NT2/D1 (cell line): ENCODE data around the gene FMNL2.

ENCODE experiments used
- DNase-seq: peaks from one replicate; pipeline ENCODE4 v3.0.0-alpha.2; 2011; ENCODE audit warnings: low read depth, low spot score
- H3K27me3 ChIP-seq: 2 replicates; pipeline ENCODE4 v1.6.0; 2011; ENCODE audit warnings: mild to moderate bottlenecking; ENCODE audit not compliant: insufficient read length, insufficient read depth
- H3K36me3 ChIP-seq: 2 replicates; pipeline ENCODE4 v1.6.1; 2011; ENCODE audit warnings: mild to moderate bottlenecking, low read length, mixed read lengths; ENCODE audit not compliant: insufficient read depth, insufficient read length
- H3K4me1 ChIP-seq: 2 replicates; pipeline ENCODE4 v1.5.1; 2011; ENCODE audit not compliant: insufficient read depth, insufficient read length
- H3K4me3 ChIP-seq: 2 replicates; pipeline ENCODE4 v1.5.1; 2011; ENCODE audit warnings: low read depth; ENCODE audit not compliant: insufficient read length
- H3K9ac ChIP-seq: 2 replicates; pipeline ENCODE4 v1.6.0; 2011; ENCODE audit warnings: low read depth; ENCODE audit not compliant: insufficient read length
- H3K9me3 ChIP-seq: 2 replicates; pipeline ENCODE4 v1.5.1; 2011; ENCODE audit warnings: mild to moderate bottlenecking, low read length; ENCODE audit not compliant: insufficient read depth
- SUZ12 ChIP-seq: IDR thresholded peaks from 2 replicates; pipeline ENCODE4 v1.6.1; 2011; ENCODE audit not compliant: insufficient read length, insufficient read depth; ENCODE audit errors: extremely low read depth
- YY1 ChIP-seq: IDR thresholded peaks from 2 replicates; pipeline ENCODE4 v1.6.1; 2011; ENCODE audit not compliant: insufficient read length, insufficient read depth
- ZNF274 ChIP-seq: IDR thresholded peaks from 2 replicates; pipeline ENCODE4 v1.6.1; 2011; ENCODE audit warnings: mild to moderate bottlenecking, low read depth, low read length

Gene FMNL2

DNA sequence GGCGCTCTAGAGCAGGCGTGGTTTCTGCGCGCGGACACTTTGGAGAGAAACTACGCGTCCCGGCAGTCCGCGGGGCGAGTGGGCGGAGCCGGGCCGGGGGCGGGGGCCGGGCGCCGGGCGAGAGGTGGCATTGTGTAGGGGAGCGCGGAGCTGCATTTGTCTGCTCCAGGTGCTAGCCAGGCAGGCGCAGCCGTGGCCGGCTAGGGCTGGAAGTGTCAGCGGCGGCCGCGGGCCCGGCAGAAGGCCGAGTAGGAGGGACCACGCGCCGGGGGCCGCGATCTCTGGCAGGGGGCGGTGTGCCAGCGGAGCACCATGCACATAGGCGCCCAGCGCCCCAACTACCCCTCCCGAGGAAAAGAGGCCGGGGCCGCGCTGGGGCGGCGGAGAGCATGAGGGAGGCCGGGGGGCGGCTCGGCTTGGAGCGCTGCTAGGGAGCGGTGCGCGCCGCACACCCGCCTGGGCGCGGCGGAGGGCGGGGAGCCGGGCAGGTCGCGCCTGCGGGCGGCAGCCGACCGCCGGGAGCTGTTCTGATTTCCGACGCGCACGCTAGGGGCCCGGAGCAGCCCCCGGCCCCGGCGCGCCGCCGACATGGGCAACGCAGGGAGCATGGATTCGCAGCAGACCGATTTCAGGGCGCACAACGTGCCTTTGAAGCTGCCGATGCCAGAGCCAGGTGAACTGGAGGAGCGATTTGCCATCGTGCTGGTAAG lies at the start of gene FMNL2:
Gene FMNL2 (plus strand): TSS at position 159 of the 710 bp plus-strand sequence.
- TF ChIP-seq ZNF274 (no peak), SUZ12 (no peak), YY1 (no peak)
- peak within 1 kb of the TSS; percentile 84 for H3K4me3 ChIP-seq
- no peaks in the 10 kb centered on the region for H3K4me1 ChIP-seq
- H3K27me3 ChIP-seq, result peaks cover 11% of the 10 kb centered on the region
- no peaks in the 10 kb centered on the region for H3K9me3 ChIP-seq
- peak; percentile 72 for DNase-seq
- no peaks in the 10 kb centered on the region for H3K36me3 ChIP-seq
- H3K9ac ChIP-seq, result peak within 1 kb of the TSS; percentile 93

DNA sequence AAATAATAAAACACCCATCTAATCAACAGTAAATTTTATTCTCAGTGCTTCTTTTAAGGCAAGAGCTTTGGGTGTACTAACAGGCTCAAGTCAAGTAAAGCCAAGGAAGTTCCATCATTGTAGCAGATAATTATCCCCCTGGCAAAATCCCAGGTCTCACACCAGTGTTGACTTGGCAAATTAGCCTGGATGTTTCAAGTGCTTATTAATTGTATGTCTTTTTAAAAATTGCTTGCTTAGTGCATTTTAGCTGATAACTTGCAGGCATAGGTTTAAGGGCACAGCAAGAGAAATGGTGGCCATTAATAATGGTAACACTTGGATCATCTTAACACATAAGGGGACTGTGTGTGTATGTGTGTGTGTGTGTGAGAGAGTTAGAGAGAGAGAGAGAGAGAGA lies 42.0 kb upstream of the FMNL2 start:
- no peak for TF ChIP-seq ZNF274
- no peak for TF ChIP-seq YY1
- no peak for TF ChIP-seq SUZ12
- Histone ChIP-seq H3K4me1 (no peaks in the 10 kb centered on the region), H3K4me3 (no peak overlapping the region), H3K36me3 (no peaks in the 10 kb centered on the region), H3K9me3 (no peaks in the 10 kb centered on the region), H3K27me3 (no peaks in the 10 kb centered on the region), H3K9ac (no peak overlapping the region)
- DNase-seq, result no peak

DNA sequence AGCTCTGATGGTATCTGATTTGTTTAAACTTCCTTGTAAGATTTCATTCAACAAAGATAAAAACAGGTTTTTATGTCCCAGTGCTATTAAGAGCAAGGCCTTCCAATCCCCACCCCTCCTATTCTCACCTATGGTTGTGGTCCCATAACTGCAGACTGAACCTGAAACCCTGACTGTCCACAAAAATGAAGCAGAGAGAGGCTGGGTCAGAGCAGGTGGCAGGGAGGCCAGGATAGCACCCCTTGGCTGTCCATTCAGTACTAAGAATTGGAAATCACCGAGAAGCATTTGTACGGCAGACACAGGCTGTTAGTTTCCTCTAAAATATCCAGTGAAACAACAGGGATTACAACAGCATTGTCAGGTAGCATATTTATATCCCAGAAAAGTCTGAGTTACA lies 37.3 kb upstream of the FMNL2 start:
- Histone ChIP-seq H3K9ac (no peak overlapping the region), H3K4me1 (no peaks in the 10 kb centered on the region), H3K4me3 (no peak overlapping the region), H3K36me3 (no peaks in the 10 kb centered on the region), H3K27me3 (no peaks in the 10 kb centered on the region), H3K9me3 (no peaks in the 10 kb centered on the region)
- TF ChIP-seq SUZ12 (no peak), YY1 (no peak), ZNF274 (no peak)
- DNase-seq, result no peak

DNA sequence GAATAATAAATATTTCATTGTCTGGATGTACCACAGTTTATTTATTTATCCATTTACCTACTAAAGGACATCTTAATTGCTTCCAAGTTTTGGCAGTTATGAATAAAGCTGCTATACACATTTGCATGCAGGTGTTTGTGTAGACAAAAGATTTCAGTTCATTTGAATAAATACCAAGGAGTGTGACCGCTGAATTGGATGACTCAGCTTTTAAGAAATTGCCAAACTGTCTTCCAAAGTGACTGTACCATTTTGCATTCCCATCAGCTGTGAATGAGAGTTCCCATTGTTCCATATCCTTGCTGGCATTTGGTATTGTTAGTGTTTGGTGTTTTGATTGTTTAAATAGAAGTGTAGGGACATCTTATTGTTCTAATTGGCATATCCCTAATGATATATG lies 36.2 kb upstream of the FMNL2 start:
- no peak overlapping the region for H3K4me3 ChIP-seq
- TF ChIP-seq SUZ12, result no peak
- no peak for TF ChIP-seq ZNF274
- no peak for TF ChIP-seq YY1
- no peak for DNase-seq
- no peak overlapping the region for H3K9ac ChIP-seq
- no peaks in the 10 kb centered on the region for H3K27me3 ChIP-seq
- H3K4me1 ChIP-seq, result no peaks in the 10 kb centered on the region
- no peaks in the 10 kb centered on the region for H3K36me3 ChIP-seq
- no peaks in the 10 kb centered on the region for H3K9me3 ChIP-seq

DNA sequence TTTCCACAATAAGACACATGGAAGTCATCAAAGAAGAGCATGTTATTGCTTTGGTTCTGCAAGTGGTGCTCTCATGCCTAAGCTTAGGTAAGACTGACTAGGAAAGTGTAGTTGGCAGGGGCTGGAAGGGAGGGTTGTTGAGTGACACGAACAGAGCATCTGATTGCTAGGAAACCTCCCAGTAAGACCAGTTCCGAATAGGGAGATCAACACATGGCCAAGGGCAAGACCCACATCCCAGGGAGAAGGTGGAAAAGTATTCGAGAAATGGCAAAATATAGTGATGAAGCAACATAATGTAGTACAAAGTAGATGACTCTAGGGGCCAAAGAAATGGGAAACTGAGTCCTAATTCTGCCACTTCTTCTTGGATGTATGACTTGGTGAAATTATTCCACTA lies 33.8 kb upstream of the FMNL2 start:
- H3K4me1 ChIP-seq, result no peaks in the 10 kb centered on the region
- no peak overlapping the region for H3K4me3 ChIP-seq
- no peak overlapping the region for H3K9ac ChIP-seq
- H3K27me3 ChIP-seq, result no peaks in the 10 kb centered on the region
- TF ChIP-seq YY1 (no peak), ZNF274 (no peak), SUZ12 (no peak)
- no peak for DNase-seq
- H3K36me3 ChIP-seq, result no peaks in the 10 kb centered on the region
- H3K9me3 ChIP-seq, result no peaks in the 10 kb centered on the region

DNA sequence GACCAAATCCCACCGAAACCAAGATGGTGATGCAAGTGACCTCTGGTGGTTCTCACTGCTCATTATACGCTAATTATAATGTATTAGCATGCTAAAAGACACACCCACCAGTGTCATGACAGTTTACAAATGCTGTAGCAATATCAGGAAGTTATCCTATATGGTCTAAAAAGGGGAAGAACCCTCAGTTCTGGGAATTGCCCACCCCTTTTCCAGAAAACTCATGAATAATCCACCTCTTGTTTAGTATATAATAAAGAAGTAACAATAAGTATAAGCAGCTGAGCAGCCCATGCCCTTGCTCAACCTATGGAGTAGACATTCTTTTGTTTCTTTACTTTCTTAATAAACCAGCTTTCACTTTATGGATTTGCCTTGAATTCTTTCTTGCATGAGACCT lies 31.0 kb upstream of the FMNL2 start:
- DNase-seq, result no peak
- Histone ChIP-seq H3K27me3 (no peaks in the 10 kb centered on the region), H3K4me3 (no peak overlapping the region), H3K9ac (no peak overlapping the region), H3K9me3 (no peaks in the 10 kb centered on the region), H3K4me1 (no peaks in the 10 kb centered on the region), H3K36me3 (no peaks in the 10 kb centered on the region)
- TF ChIP-seq ZNF274, result no peak
- no peak for TF ChIP-seq SUZ12
- no peak for TF ChIP-seq YY1

DNA sequence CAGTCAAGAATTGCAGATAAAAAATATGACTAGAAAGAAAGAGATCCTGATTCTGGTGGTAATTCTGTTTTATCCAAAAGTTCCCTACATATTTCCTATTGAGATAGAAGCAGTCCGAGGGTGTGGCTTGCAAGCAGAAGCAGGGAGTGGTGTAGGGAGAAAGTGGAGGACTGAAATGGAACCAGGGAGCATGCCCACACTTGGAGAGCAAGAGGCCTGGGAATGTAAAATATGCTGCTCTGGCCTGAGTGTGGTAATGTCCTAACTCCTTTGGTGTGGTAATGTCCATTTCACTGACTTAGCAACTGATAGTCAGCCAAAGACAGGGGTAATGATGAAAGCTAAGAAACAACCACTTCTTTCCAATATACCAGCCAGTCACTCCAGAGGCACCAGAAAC lies 30.1 kb upstream of the FMNL2 start:
- DNase-seq, result no peak
- Histone ChIP-seq H3K27me3 (no peaks in the 10 kb centered on the region), H3K4me1 (no peaks in the 10 kb centered on the region), H3K9ac (no peak overlapping the region), H3K9me3 (no peaks in the 10 kb centered on the region), H3K4me3 (no peak overlapping the region), H3K36me3 (no peaks in the 10 kb centered on the region)
- TF ChIP-seq SUZ12, result no peak
- no peak for TF ChIP-seq YY1
- TF ChIP-seq ZNF274, result no peak
